C4-2B (cell line): ENCODE data around the gene CRISPLD2.
"Not testable (repeated sequence)": the region's sequence is repeated elsewhere in the genome, so short reads cannot be mapped to it uniquely, and the experiment has no call there.

Experiments used
- H3K27ac ChIP-seq: fragments of 450-650 bp; 2 replicates; pipeline ENCODE4 v1.5.1; 2017
- ZFX ChIP-seq: fragments of 450-650 bp; IDR thresholded peaks from 2 replicates; pipeline ENCODE4 v1.6.1; 2017
- TF ChIP-seq, protein P1 (sequence below): fragments of 450-650 bp; conservative IDR thresholded peaks from 2 replicates; pipeline ENCODE4 v1.5.1; 2017; ENCODE audit warnings: mild to moderate bottlenecking

The CRISPLD2 gene

DNA sequence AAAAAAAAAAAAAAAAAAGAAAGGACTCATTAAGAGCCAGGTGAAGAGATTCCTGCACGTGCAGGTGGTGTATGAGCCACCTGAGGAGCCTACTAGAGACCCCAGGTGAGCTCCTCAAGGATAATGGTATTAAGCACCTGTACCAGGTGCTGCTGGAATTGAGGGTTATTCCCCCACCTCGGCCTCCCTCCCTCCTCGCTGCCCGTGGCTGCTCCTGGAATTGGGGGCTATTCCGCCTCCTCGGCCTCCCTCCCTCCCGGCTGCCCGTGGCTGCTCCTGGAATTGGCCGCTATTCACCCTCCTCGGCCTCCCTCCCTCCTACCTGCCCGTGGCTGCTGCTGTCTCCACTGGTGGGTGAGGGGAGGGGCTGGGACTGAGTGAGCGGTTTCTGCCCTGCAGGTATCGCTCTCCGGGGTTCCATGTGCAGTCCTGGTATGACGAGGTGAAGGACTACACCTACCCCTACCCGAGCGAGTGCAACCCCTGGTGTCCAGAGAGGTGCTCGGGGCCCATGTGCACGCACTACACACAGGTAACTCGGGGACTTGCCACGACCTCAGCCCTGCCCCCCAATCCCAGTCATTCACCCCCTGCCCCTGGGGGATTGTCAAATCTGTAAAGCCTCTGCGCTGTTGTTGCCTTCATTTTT, 29.3 kb downstream of the CRISPLD2 start:
- no peak overlapping the region for H3K27ac ChIP-seq
- TF ChIP-seq, protein P1, sequence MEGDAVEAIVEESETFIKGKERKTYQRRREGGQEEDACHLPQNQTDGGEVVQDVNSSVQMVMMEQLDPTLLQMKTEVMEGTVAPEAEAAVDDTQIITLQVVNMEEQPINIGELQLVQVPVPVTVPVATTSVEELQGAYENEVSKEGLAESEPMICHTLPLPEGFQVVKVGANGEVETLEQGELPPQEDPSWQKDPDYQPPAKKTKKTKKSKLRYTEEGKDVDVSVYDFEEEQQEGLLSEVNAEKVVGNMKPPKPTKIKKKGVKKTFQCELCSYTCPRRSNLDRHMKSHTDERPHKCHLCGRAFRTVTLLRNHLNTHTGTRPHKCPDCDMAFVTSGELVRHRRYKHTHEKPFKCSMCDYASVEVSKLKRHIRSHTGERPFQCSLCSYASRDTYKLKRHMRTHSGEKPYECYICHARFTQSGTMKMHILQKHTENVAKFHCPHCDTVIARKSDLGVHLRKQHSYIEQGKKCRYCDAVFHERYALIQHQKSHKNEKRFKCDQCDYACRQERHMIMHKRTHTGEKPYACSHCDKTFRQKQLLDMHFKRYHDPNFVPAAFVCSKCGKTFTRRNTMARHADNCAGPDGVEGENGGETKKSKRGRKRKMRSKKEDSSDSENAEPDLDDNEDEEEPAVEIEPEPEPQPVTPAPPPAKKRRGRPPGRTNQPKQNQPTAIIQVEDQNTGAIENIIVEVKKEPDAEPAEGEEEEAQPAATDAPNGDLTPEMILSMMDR: no peak
- TF ChIP-seq ZFX: no peak

DNA sequence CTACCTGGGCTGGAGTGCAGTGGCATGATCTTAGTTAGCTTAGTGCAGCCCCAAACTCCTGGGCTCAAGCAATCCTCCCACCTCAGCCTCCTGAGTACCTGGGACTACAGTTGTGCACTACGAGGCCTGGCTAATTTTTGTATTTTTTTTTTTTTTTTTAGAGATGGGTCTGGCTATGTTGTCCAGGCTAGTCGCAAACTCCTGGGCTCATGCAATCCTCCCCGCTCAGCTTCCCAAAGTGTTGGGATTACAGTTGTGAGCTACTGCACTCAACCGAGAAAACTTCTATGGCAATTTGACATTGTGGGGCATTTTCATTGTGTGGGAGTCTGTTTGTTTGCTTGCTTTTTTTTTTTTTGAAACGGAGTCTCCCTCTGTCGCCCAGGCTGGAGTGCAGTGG, 30.0 kb downstream of the CRISPLD2 start:
- TF ChIP-seq ZFX: no peak
- TF ChIP-seq, protein P1: no peak
- H3K27ac ChIP-seq: no peak overlapping the region

DNA sequence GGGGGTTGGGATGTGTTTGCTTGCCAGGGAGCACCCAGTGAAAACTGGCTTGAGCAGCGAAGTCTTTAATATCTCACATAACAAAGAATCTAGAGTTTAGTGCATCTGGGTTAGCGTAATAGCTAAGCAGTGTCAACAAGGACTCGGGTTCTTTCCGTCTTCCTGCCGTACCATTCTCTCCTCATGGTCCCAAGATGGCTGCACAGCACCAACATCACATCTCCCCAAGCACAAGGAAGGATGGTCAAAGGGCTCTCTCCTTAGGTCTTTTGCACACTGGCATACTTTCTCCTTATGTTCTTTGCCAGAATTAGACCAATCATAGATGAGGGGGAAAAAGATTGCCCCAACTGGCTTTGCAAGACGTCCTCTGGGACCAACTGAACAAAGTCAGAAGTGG, 30.9 kb downstream of the CRISPLD2 start:
- TF ChIP-seq ZFX: no peak
- TF ChIP-seq, protein P1: no peak
- H3K27ac ChIP-seq: no peak overlapping the region

DNA sequence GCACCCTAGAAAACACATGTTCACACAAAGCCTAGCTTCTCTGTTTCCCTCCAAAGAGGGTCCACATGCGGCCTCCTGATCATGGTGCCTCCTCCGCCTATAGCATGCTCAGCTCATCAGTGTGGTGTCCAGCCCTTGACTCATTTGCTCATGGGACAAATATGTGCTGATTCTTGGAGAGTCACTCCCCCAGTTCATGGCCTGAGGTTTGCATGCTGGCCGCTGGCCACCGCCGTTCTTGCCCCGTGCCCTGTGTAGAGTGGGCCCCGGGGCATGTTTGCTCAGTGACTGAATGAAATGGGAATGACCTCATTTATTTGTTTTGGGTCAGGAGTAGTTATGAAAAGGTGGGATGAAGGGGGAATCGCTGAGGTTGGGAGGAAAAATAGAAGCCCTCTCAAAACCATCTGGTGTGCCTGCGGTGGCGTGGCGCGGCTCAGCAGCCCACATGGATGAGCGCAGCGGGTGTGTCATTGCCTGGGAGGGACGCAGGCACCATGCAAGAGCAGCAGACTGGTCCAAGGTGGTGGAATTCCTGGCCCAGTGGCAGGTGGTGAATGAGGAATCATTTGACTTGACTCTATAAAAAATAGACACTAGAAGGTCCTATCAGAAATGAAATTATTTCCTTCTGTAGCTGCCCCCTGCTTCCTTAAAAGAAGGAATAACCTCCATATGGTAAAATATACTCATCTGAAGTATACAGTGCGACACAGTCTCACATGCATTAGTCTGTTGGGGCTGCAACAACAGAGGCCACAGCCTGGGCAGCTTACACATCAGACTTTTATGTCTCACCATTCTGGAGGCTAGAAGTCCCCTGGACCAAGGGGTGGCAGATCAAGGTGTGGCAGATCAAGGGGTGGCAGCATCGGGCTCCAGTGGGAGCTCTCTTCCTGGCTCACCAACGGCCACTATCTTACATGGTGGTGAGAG, 31.7 kb downstream of the CRISPLD2 start:
- no peak overlapping the region for H3K27ac ChIP-seq
- TF ChIP-seq, protein P1: no peak
- no peak for TF ChIP-seq ZFX

DNA sequence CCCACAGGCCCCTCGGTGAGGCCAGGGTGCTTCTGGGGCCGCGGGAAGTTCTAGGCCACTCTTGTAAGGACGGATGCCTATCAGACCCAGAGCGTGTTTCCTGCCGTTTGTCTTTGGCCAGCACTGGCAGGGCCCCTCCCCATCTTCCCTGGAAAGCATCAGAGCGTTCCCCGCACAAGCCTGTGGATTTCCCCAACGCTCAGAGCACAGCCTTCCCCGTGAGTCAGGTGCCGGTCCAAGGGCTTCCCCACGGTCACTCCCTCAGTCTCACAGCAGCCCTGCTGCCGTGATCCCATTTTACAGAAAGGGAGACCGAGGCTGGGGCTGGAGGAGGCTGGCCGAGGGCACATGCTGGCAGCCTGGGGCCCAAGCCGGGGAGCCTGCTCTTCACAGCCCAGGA, 33.7 kb downstream of the CRISPLD2 start:
- TF ChIP-seq, protein P1: no peak
- no peak for TF ChIP-seq ZFX
- no peak overlapping the region; the same call in 1 of the 2 replicates for H3K27ac ChIP-seq

DNA sequence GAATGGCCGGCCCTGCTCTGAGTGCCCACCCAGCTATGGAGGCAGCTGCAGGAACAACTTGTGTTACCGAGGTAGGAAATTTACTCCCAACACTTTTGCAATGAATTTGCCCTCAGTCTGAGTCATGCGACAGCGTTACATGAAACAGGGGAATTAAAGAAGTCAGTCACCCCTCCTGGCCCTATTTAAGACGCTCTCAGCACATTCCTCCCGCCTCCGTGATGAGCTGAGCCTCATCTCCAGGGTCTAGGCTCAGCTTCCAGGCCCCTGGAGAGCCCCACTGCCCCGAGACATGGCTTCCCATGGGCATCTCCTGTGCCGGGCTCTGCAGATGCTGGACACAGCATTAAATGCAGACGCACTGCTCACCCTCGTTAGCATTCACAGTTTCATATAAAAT, 35.0 kb downstream of the CRISPLD2 start:
- H3K27ac ChIP-seq: no peak overlapping the region
- TF ChIP-seq ZFX: no peak
- TF ChIP-seq, protein P1: no peak

DNA sequence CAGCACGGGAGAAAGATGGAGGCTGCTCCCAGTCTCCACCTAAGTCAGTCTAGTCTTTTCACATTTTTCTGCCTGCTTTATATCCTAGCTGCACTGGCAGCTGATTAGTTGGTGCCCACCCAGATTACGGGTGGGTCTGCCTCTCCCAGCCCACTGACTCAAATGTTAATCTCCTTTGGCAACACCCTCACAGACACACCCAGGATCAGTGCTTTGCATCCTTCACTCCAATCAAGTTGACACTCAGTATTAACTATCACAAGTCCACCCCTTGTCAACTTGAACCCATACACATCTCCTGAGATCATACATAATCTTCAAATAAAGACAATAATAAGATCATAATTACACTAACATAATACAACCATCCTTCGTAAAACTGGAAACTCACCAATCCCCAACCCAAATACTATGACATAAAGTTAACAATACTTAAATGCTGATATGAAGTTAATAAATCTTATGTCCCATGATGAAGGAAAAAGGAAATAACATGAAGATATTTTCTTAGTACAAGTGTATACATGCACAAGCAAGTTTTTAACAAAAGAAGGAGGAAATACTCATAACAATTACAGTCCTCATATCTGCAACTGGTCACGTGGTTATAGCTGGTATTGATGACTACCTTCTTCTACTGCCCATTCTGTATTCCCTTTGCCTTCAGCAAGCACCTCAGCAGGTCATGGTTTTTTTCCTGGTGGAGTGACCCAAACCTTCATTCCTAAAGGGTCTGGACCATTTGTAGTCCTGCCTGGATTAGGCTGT, 35.8 kb downstream of the CRISPLD2 start:
- H3K27ac ChIP-seq: not testable (repeated sequence)

DNA sequence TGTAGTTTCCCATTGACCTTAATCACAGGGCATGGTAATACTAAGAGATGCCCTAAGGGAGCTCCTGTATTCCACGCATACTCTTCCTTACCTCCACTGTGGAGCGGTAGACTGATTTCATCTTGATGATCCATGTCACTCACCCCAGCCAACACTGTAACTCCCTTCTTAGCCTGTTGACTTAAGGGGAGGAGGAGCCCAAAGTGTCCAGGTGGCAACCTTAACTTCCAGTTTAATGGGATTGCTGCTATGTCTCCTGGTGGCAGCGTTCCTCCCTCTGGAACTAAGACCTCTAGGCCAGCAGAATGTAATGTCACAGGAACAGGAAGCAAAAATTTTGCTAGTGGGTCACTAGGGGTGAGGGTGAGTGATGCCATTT, 36.4 kb downstream of the CRISPLD2 start:
- H3K27ac ChIP-seq: not testable (repeated sequence)

DNA sequence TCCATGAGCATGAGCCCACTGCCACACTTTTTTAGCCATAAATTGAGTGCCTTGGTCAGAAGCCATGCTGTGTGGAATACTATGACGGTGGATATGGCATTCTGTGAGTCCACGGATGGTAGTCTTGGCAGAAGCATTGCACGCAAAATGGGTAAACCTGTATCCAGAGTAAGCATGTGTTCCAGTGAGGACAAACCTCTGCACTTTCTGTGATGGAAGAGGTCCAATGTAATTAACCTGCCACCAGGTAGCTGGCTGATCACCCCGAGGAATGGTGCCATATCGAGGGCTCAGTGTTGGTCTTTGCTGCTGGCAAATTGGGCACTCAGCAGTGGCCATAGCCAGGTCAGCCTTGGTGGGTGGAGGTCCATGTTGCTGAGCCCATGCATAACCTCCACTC, 37.0 kb downstream of the CRISPLD2 start:
- not testable (repeated sequence) for H3K27ac ChIP-seq
